ENCODE results near the gene HOXD9. TPM values are rescaled to one million over a fixed set of nuclear protein-coding genes. Genes with fewer than 3 reads are reported as not detected.

HOXD9 gene
- total RNA-seq, 1 experiment from 2014 or later, result not detected

DNA sequence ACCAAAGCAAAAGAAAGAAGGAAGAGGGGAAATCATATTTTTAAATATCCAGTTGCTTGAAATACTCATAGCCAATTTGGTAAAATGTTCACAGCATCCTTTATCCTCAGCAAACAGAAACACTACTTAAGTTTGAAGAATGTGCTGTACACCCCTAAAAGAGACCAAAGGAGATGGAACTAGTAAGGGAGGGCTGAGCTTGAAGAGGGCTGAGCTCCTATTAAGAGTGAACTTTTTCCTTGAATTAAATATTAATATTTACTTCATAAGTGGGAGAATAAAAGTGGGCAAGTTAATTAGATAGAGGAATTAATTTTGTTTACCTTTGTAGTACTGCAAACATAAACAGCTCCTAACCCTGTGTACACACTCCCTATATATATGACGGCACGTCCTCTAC is 45.7 kb upstream of the HOXD9 start:
- TF ChIP-seq EZH2phosphoT487 (IDR thresholded peaks at IDR 0.05; ENCODE audit: borderline replicate concordance, low read length) (no peak), EZH2 (IDR thresholded peaks at IDR 0.05; ENCODE audit: low read length, unreplicated experiment) (no peak), CTCF (conservative IDR thresholded peaks at IDR 0.05; ENCODE audit: low read depth, low read length) (no peak)
- POLR2A ChIA-PET (ENCODE audit: unreplicated experiment), result no interaction called here
- no peaks in the 10 kb centered on the region for H3K36me3 ChIP-seq (ENCODE audit: low read depth, low read length)
- no peaks in the 10 kb centered on the region for H3K79me2 ChIP-seq (ENCODE audit: low read length)
- H3F3A ChIP-seq (ENCODE audit: low read length, unreplicated experiment), result no peaks in the 10 kb centered on the region
- H4K20me1 ChIP-seq (ENCODE audit: low read length), result no peaks in the 10 kb centered on the region
- H3K27me3 ChIP-seq (ENCODE audit: low read length), result peaks cover 71% of the 10 kb centered on the region
- H3K9me2 ChIP-seq (replicated peaks; ENCODE audit: low read length), result no peaks in the 10 kb centered on the region
- H2AFZ ChIP-seq (ENCODE audit: low read length), result no peak overlapping the region
- ATAC-seq (no peak), DNase-seq (no peak)
- no peak overlapping the region for H3K4me3 ChIP-seq (ENCODE audit: low read length)
- H3K27ac ChIP-seq (ENCODE audit: low read length), result no peak overlapping the region
- no peaks in the 10 kb centered on the region for H3K4me1 ChIP-seq (ENCODE audit: insufficient read depth, low read length)
- CTCF ChIA-PET, result no interaction called here
- no peak overlapping the region for H3K4me2 ChIP-seq (ENCODE audit: low read length)
- no TSS peak for BruUV-seq (replicated peaks)
- intact Hi-C loops (cut with micrococcal nuclease), result no loop called here
- no peaks in the 10 kb centered on the region for H3K9me3 ChIP-seq (ENCODE audit: low read length)
- H3K9ac ChIP-seq (ENCODE audit: low read length), result no peak overlapping the region

GRCh38 chr2:176078541-176079284 is 43.8 kb upstream of the HOXD9 start:
- H3K9me3 ChIP-seq (ENCODE audit: low read length), result no peaks in the 10 kb centered on the region
- intact Hi-C loops (cut with micrococcal nuclease), result no loop called here
- DNase-seq (no peak), ATAC-seq (no peak)
- no peaks in the 10 kb centered on the region for H3K79me2 ChIP-seq (ENCODE audit: low read length)
- no peak overlapping the region for H3K9ac ChIP-seq (ENCODE audit: low read length)
- peaks cover 53% of the 10 kb centered on the region for H3K27me3 ChIP-seq (ENCODE audit: low read length)
- H2AFZ ChIP-seq (ENCODE audit: low read length), result no peak overlapping the region
- H3K27ac ChIP-seq (ENCODE audit: low read length), result no peak overlapping the region
- ChIA-PET POLR2A (ENCODE audit: unreplicated experiment) (no interaction called here), CTCF (no interaction called here)
- H3K4me3 ChIP-seq (ENCODE audit: low read length), result no peak overlapping the region
- no peak for TF ChIP-seq EZH2 (IDR thresholded peaks at IDR 0.05; ENCODE audit: low read length, unreplicated experiment)
- no peak for TF ChIP-seq EZH2phosphoT487 (IDR thresholded peaks at IDR 0.05; ENCODE audit: borderline replicate concordance, low read length)
- no peak for TF ChIP-seq CTCF (conservative IDR thresholded peaks at IDR 0.05; ENCODE audit: low read depth, low read length)
- no peaks in the 10 kb centered on the region for H4K20me1 ChIP-seq (ENCODE audit: low read length)
- no TSS peak for BruUV-seq (replicated peaks)
- no peaks in the 10 kb centered on the region for H3K9me2 ChIP-seq (replicated peaks; ENCODE audit: low read length)
- no peaks in the 10 kb centered on the region for H3K36me3 ChIP-seq (ENCODE audit: low read depth, low read length)
- H3F3A ChIP-seq (ENCODE audit: low read length, unreplicated experiment), result no peaks in the 10 kb centered on the region
- H3K4me2 ChIP-seq (ENCODE audit: low read length), result no peak overlapping the region
- H3K4me1 ChIP-seq (ENCODE audit: insufficient read depth, low read length), result no peaks in the 10 kb centered on the region

DNA sequence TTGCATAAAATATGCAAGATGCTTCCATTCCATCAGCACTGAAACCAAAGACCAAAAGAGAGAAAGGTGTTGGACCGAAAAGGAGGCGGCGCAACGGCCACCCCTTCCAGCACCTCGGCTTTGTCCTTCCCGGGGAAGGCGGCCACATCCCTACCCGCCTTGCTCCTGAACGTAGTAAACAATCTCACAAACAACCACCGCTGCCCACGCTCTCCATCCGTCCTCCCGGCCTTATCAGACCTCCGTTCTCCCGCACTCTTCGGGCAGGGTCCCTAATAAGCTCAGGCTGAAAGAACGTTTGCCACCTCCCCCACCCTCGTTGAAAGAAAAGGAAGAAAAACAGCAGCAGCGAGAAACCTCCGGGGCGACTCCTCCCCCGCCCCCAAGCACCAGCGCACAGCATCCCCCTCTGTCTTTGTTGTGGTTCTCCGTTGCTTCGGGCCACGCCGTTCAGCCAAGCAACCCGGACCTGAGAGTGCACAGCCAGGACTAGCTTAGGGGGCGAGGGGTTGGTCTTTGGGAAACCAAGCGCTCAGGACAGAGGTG is 43.2 kb upstream of the HOXD9 start:
- Histone ChIP-seq H3K9ac (ENCODE audit: low read length) (no peak overlapping the region), H3K36me3 (ENCODE audit: low read depth, low read length) (no peaks in the 10 kb centered on the region), H3K4me2 (ENCODE audit: low read length) (no peak overlapping the region), H4K20me1 (ENCODE audit: low read length) (no peaks in the 10 kb centered on the region), H3K9me2 (replicated peaks; ENCODE audit: low read length) (no peaks in the 10 kb centered on the region), H3K4me3 (ENCODE audit: low read length) (no peak overlapping the region), H3K9me3 (ENCODE audit: low read length) (no peaks in the 10 kb centered on the region), H2AFZ (ENCODE audit: low read length) (no peak overlapping the region), H3K27me3 (ENCODE audit: low read length) (peaks cover 51% of the 10 kb centered on the region), H3F3A (ENCODE audit: low read length, unreplicated experiment) (no peaks in the 10 kb centered on the region), H3K4me1 (ENCODE audit: insufficient read depth, low read length) (no peaks in the 10 kb centered on the region), H3K27ac (ENCODE audit: low read length) (no peak overlapping the region), H3K79me2 (ENCODE audit: low read length) (no peaks in the 10 kb centered on the region)
- DNase-seq, result no peak
- ChIA-PET POLR2A (ENCODE audit: unreplicated experiment) (no interaction called here), CTCF (no interaction called here)
- intact Hi-C loops (cut with micrococcal nuclease), result no loop called here
- ATAC-seq, result no peak
- TF ChIP-seq CTCF (conservative IDR thresholded peaks at IDR 0.05; ENCODE audit: low read depth, low read length) (no peak), EZH2phosphoT487 (IDR thresholded peaks at IDR 0.05; ENCODE audit: borderline replicate concordance, low read length) (no peak), EZH2 (IDR thresholded peaks at IDR 0.05; ENCODE audit: low read length, unreplicated experiment) (no peak)
- no TSS peak for BruUV-seq (replicated peaks)

Data from PC-3 (cell line).